DND-41 (cell line): ENCODE measurements around the gene DISC1.
"Not testable (repeated sequence)": the region's sequence is repeated elsewhere in the genome, so short reads cannot be mapped to it uniquely, and the experiment has no call there.

Experiments used
- ATAC-seq: fragments of 200-7000 bp; cut with Tn5 transposase; 3 replicates; pipeline ENCODE4 v1.9.1; 2021; ENCODE audit warnings: low read depth; ENCODE audit not compliant: insufficient read depth
- DNase-seq: peaks from one replicate; pipeline ENCODE4 v3.0.0-alpha.2; 2020
- H2AFZ ChIP-seq: 2 replicates; pipeline ENCODE4 v1.6.0; 2012; ENCODE audit warnings: low read depth, low read length
- H3K27ac ChIP-seq: 2 replicates; pipeline ENCODE4 v1.5.1; 2012; ENCODE audit warnings: low read length, inconsistent platforms
- H3K27me3 ChIP-seq: fragments of 200-600 bp; sonication (generic); 2 replicates; pipeline ENCODE4 v1.6.0; 2012; ENCODE audit warnings: low read length, mild to moderate bottlenecking, inconsistent platforms; ENCODE audit not compliant: insufficient read depth, poor library complexity
- H3K36me3 ChIP-seq: 2 replicates; pipeline ENCODE4 v1.5.1; 2012; ENCODE audit warnings: low read length, inconsistent platforms; ENCODE audit not compliant: insufficient read depth
- H3K4me1 ChIP-seq: 2 replicates; pipeline ENCODE4 v1.5.1; 2012; ENCODE audit warnings: mild to moderate bottlenecking, low read length; ENCODE audit not compliant: insufficient read depth
- H3K4me2 ChIP-seq: 2 replicates; pipeline ENCODE4 v1.6.0; 2012; ENCODE audit warnings: mild to moderate bottlenecking, moderate library complexity, low read length, inconsistent platforms; ENCODE audit not compliant: insufficient read depth
- H3K4me3 ChIP-seq, 2 experiments: fragments of 200-600 bp in 1 of 2; shearing (Covaris generic) in 1 of 2; 2 replicates each; pipeline ENCODE4 v1.5.1; 2012 to 2016; ENCODE audit warnings: inconsistent platforms in 2 of 2, low read length in 2 of 2, mild to moderate bottlenecking in 2 of 2, low read depth in 1 of 2, moderate library complexity in 1 of 2
- H3K79me2 ChIP-seq: 2 replicates; pipeline ENCODE4 v1.6.0; 2012; ENCODE audit warnings: low read length, inconsistent platforms; ENCODE audit not compliant: insufficient read depth
- H3K9ac ChIP-seq: 2 replicates; pipeline ENCODE4 v1.6.0; 2012; ENCODE audit warnings: low read depth, mild to moderate bottlenecking, inconsistent platforms, low read length, moderate library complexity
- H3K9me3 ChIP-seq: 2 replicates; pipeline ENCODE4 v1.5.1; 2012; ENCODE audit warnings: low read length, moderate library complexity, mild to moderate bottlenecking, inconsistent platforms; ENCODE audit not compliant: insufficient read depth, severe bottlenecking
- H4K20me1 ChIP-seq: 2 replicates; pipeline ENCODE4 v1.6.0; 2012; ENCODE audit warnings: low read length; ENCODE audit not compliant: insufficient read depth
- CTCF ChIP-seq: IDR thresholded peaks from 2 replicates; pipeline ENCODE4 v1.5.1; 2012; ENCODE audit warnings: borderline replicate concordance, low read length, moderate library complexity, mild to moderate bottlenecking; ENCODE audit not compliant: poor library complexity, severe bottlenecking; ENCODE audit errors: extremely low read depth
- EZH2 ChIP-seq: IDR thresholded peaks from 3 replicates; pipeline ENCODE4 v1.6.1; 2012; ENCODE audit warnings: borderline replicate concordance, low read depth, mild to moderate bottlenecking, moderate library complexity, low read length, inconsistent platforms; ENCODE audit not compliant: severe bottlenecking

Gene DISC1

GRCh38 chr1:231590453-231591198 is 36.0 kb upstream of the DISC1 start:
- ATAC-seq (peak; percentile 83), DNase-seq (peak; percentile 31)
- Histone ChIP-seq H4K20me1 (no peaks in the 10 kb centered on the region), H2AFZ (no peak overlapping the region), H3K4me2 (no peak overlapping the region), H3K9me3 (no peaks in the 10 kb centered on the region), H3K27ac (no peak overlapping the region), H3K4me3 (no peak overlapping the region), H3K36me3 (no peaks in the 10 kb centered on the region), H3K27me3 (no peaks in the 10 kb centered on the region), H3K4me1 (no peaks in the 10 kb centered on the region), H3K79me2 (no peaks in the 10 kb centered on the region), H3K9ac (no peak overlapping the region)
- TF ChIP-seq CTCF (peak; percentile 71), EZH2 (no peak)

GRCh38 chr1:231591466-231591865 is 35.1 kb upstream of the DISC1 start:
- no peaks in the 10 kb centered on the region for H3K4me1 ChIP-seq
- no peaks in the 10 kb centered on the region for H3K36me3 ChIP-seq
- no peaks in the 10 kb centered on the region for H4K20me1 ChIP-seq
- ATAC-seq (no peak), DNase-seq (no peak)
- H3K9ac ChIP-seq = no peak overlapping the region
- no peak overlapping the region for H2AFZ ChIP-seq
- H3K4me2 ChIP-seq = no peak overlapping the region
- no peaks in the 10 kb centered on the region for H3K79me2 ChIP-seq
- no peak overlapping the region for H3K27ac ChIP-seq
- no peaks in the 10 kb centered on the region for H3K27me3 ChIP-seq
- H3K9me3 ChIP-seq = no peaks in the 10 kb centered on the region
- no peak overlapping the region for H3K4me3 ChIP-seq
- no peak for TF ChIP-seq EZH2
- TF ChIP-seq CTCF = no peak

GRCh38 chr1:231592809-231593208 is 33.8 kb upstream of the DISC1 start:
- Histone ChIP-seq H3K4me2 (no peak overlapping the region), H3K27ac (no peak overlapping the region), H3K4me1 (no peaks in the 10 kb centered on the region), H3K36me3 (no peaks in the 10 kb centered on the region), H3K79me2 (no peaks in the 10 kb centered on the region), H3K9ac (no peak overlapping the region), H3K4me3 (no peak overlapping the region), H2AFZ (no peak overlapping the region), H3K9me3 (no peaks in the 10 kb centered on the region), H3K27me3 (no peaks in the 10 kb centered on the region), H4K20me1 (no peaks in the 10 kb centered on the region)
- no peak for ATAC-seq
- TF ChIP-seq CTCF = no peak
- no peak for TF ChIP-seq EZH2
- no peak for DNase-seq

GRCh38 chr1:231593264-231593663 is 33.3 kb upstream of the DISC1 start:
- H3K9me3 ChIP-seq, ATAC-seq, H3K79me2 ChIP-seq, H3K27me3 ChIP-seq, DNase-seq, H3K4me1 ChIP-seq, H3K36me3 ChIP-seq, H3K4me2 ChIP-seq, H3K9ac ChIP-seq, H4K20me1 ChIP-seq, H3K4me3 ChIP-seq, H3K27ac ChIP-seq, H2AFZ ChIP-seq: not testable (repeated sequence)
